C4-2B (cell line): ENCODE measurements around the gene IKBKG.

Experiments
- CTCF ChIP-seq: fragments of 450-650 bp; conservative IDR thresholded peaks from 2 replicates; pipeline ENCODE4 v1.5.1; 2017; ENCODE audit warnings: mild to moderate bottlenecking
- ZFX ChIP-seq: fragments of 450-650 bp; IDR thresholded peaks from 2 replicates; pipeline ENCODE4 v1.6.1; 2017

GRCh38 chrX:154506483-154507332, 40.7 kb upstream of the IKBKG start:
- TF ChIP-seq CTCF, result no peak
- no peak for TF ChIP-seq ZFX
